Mesodermal cell (in vitro differentiated cells): ENCODE measurements around the gene OR6C6. TPM values are rescaled to one million over a fixed set of nuclear protein-coding genes. Genes with fewer than 3 reads are reported as not detected.
"Not testable (repeated sequence)": the region's sequence is repeated elsewhere in the genome, so short reads cannot be mapped to it uniquely, and the experiment has no call there.

Experiments
- H3K27ac ChIP-seq: 2 replicates; pipeline ENCODE4 v1.7.0; 2013; ENCODE audit warnings: mild to moderate bottlenecking, low read depth, low read length, moderate library complexity; ENCODE audit not compliant: severe bottlenecking
- H3K36me3 ChIP-seq: 2 replicates; pipeline ENCODE4 v1.7.1; 2013; ENCODE audit warnings: mild to moderate bottlenecking, low read length, moderate library complexity; ENCODE audit not compliant: control insufficient read depth, insufficient read depth
- H3K4me1 ChIP-seq: one replicate; pipeline ENCODE4 v1.7.1; 2013; ENCODE audit warnings: mild to moderate bottlenecking, low read length; ENCODE audit not compliant: insufficient read depth, control insufficient read depth, poor library complexity, severe bottlenecking
- H3K4me3 ChIP-seq: 2 replicates; pipeline ENCODE4 v1.7.0; 2013; ENCODE audit warnings: low read length, control low read depth, mild to moderate bottlenecking; ENCODE audit not compliant: insufficient read depth, poor library complexity, severe bottlenecking; ENCODE audit errors: extremely low read depth
- H3K9me3 ChIP-seq: 2 replicates; pipeline ENCODE4 v1.7.1; 2013; ENCODE audit warnings: mild to moderate bottlenecking, low read length, moderate library complexity; ENCODE audit not compliant: control insufficient read depth
- WGBS, 2 experiments: methylation state at CpG; one replicate each; pipeline ENCODE4 v1.1.5; 2013; ENCODE audit warnings: missing lambda C conversion rate in 2 of 2; ENCODE audit not compliant: insufficient coverage in 2 of 2; 5-methylcytosine and 5-hydroxymethylcytosine counted together
- polyA plus RNA-seq, 2 experiments: library from polyadenylated mRNA; stranded (reverse); fragments of 50-300 nt; gene quantifications; one replicate each; pipeline ENCODE4 v1.2.3, GENCODE V29; 2013

OR6C6 gene
- polyA plus RNA-seq (2013, experiment 1 of 2) = not detected
- polyA plus RNA-seq (2013, experiment 2 of 2) = not detected

DNA sequence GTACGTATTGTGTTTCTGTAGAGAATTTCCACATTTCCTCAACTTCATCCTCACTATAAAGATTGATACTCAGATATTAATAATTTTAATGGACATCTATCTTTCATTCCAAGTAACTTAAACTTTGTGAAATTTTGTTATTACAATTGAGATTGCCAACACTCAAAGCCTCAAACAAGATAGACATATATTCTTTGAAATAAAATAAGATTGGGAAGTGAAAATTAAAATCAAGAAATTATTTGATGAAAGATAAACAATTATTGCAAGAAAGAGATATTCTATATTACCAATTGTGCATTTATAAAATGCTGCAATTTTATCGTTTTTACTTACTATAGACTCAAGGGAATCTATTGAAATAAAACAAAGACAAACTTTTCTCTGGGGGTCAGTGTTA, at the start of gene OR6C6:
TSS of gene OR6C6 (minus strand) at position 101 of the 400 bp plus-strand sequence. CDS start 1,337 bp downstream, outside the sequence.
- H3K27ac ChIP-seq = no peak within 1 kb of the TSS
- no peaks in the 10 kb centered on the region for H3K36me3 ChIP-seq
- H3K4me1 ChIP-seq = no peaks in the 10 kb centered on the region
- H3K4me3 ChIP-seq = no peak within 1 kb of the TSS
- no CpG with 5 or more reads among the region's 2 CpGs for WGBS, 2 experiments
- H3K9me3 ChIP-seq = no peaks in the 10 kb centered on the region

DNA sequence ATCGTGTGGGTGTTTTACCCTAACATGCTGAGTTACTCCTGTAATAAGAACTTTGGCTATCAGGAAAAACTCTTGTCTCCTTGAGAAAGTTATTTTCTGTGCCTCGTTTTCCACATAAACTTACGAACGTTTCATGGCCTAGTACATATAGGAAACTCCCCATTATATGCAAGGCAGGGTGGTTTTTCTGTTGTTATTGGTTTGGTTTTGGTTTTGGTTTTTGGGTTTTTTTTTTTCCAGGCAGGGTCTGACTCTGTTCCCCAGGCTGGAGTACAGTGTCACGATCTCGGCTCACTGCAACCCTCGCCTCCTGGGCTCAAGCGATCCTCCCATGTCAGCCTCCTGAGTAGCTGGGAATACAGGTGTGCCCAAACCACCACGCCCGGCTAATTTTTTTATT, 39.6 kb upstream of the OR6C6 start:
- no peak overlapping the region for H3K4me3 ChIP-seq
- H3K27ac ChIP-seq = no peak overlapping the region
- no peaks in the 10 kb centered on the region for H3K9me3 ChIP-seq
- no peaks in the 10 kb centered on the region for H3K36me3 ChIP-seq
- H3K4me1 ChIP-seq = no peaks in the 10 kb centered on the region
- WGBS, 2 experiments = 87 to 88% methylated on average over 7 of the region's 10 CpGs

DNA sequence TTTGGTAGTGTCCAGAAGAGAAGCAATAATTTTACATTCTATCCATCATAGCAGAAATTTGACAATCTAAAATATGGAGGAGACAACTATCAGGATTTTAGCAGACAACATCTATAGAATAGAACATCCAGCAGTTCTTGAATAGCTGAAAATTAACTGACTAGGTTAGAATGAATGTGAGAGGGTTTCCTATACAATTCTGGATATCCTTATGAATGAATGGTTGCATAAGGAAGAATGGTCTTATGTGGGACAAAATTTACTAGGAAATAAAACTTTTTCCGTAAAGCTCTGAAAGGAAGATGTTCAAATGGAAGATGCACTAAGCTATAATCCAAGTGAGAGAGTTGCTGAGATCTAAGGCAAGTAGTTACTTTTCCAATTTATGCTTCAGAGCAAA, 34.1 kb upstream of the OR6C6 start, which contains the start of gene OR6C3:
TSS of gene OR6C3 (plus strand) at position 301 of the 400 bp plus-strand sequence. CDS start 955 bp downstream, outside the sequence.
- no peak within 1 kb of the TSS for H3K4me3 ChIP-seq
- WGBS, 2 experiments = 89% methylated on average over 1 of the region's 1 CpG; no CpG with 5 or more reads in 1 of the 2 experiments
- H3K27ac ChIP-seq = no peak within 1 kb of the TSS
- H3K9me3 ChIP-seq = no peaks in the 10 kb centered on the region
- no peaks in the 10 kb centered on the region for H3K4me1 ChIP-seq
- no peaks in the 10 kb centered on the region for H3K36me3 ChIP-seq

DNA sequence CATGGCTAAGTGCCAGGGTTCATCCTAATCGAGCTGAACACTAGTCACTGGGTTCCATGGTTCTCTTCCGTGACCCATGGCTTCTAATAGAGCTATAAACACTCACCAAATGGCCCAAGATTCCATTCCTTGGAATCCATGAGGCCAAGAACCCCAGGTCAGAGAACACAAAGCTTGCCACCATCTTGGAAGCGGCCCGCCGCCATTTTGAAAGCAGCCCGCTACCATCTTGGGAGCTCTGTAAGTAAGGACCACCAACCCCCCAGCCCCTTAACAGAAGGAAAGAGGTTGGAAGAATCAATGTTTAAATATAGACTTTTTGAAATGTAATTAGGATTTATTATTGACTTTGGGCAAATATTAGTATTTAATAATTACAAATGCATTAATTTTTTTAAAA, 29.4 kb upstream of the OR6C6 start:
- not testable (repeated sequence) for H3K36me3 ChIP-seq, H3K27ac ChIP-seq, H3K4me1 ChIP-seq, H3K4me3 ChIP-seq, H3K9me3 ChIP-seq
- WGBS, 2 experiments = 94 to 100% methylated on average over 1 to 2 of the region's 6 CpGs

DNA sequence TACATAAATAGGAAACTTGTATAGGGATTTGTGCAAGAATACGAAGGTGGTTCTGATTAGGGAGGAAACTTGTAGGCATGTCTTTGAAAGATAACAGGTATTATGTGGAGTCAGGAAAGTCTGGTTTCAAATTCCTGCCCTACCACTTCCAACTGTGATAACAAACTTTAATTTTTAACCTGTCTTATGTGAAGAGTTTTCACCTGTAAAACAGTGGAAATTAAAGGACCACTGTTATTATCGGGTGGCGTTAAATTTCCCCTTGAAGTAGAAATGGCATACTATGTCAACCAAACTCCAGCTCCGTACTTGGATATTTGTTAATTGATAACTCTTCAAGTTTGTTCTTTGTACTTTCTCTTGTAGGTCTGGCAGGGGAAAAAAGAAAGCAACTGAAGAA, 23.8 kb upstream of the OR6C6 start:
- no peaks in the 10 kb centered on the region for H3K9me3 ChIP-seq

DNA sequence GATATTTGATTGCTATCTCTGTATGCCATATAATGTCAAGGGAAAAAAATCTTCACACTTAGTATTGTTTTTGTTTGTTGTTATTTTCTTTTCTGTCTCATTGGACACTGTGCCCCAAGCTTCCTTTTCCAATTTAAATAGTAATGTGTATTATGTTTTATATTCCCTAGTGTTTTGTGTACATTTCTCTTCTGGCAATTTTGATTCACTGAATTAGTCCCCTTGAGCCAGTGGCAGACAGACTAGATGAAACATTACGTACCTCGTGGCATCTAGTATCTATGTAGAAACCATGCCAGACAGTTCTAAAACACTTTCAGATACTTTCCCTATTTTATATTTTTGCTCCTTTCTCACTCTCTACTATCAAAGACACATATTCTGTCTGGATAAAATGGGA, 17.7 kb upstream of the OR6C6 start, which contains the start of gene OR6C1:
TSS of gene OR6C1 (plus strand) at position 301 of the 400 bp plus-strand sequence. CDS start 6,257 bp downstream, outside the sequence.
- no peaks in the 10 kb centered on the region for H3K36me3 ChIP-seq
- WGBS, 2 experiments = 80 to 100% methylated on average over 1 to 2 of the region's 2 CpGs
- no peak within 1 kb of the TSS for H3K27ac ChIP-seq

More for the DNA sequence above, 23.8 kb upstream of the OR6C6 start:
- no CpG with 5 or more reads among the region's 4 CpGs for WGBS, 2 experiments
- Histone ChIP-seq H3K4me1 (no peaks in the 10 kb centered on the region), H3K27ac (no peak overlapping the region), H3K36me3 (no peaks in the 10 kb centered on the region), H3K4me3 (no peak overlapping the region)

DNA sequence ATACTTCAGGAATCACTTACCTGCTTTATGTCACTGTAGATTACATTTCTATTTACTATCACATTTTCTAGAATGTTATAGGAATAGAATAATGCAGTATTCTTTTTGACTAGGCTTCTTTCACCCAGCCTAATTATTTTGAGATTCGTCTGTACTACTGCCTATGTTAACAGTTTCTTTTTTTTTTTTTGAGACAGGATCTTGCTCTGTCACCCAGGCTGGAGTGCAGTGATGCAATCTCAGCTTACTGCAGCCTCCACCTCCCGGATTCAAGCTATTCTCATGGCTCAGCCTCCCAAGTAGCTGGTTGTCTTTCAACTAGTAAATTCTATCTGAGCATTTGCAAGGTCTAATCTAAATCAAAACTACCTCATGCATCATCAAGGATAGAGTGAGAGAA, 6.4 kb downstream of the OR6C6 start:
- no peak overlapping the region for H3K4me3 ChIP-seq
- H3K4me1 ChIP-seq = no peaks in the 10 kb centered on the region
- no peaks in the 10 kb centered on the region for H3K36me3 ChIP-seq
- no peak overlapping the region for H3K27ac ChIP-seq
- H3K9me3 ChIP-seq = no peaks in the 10 kb centered on the region
- 67 to 71% methylated on average over 1 of the region's 2 CpGs for WGBS, 2 experiments

More for the DNA sequence above, 17.7 kb upstream of the OR6C6 start, which contains the start of gene OR6C1:
- Histone ChIP-seq H3K4me3 (no peak within 1 kb of the TSS), H3K4me1 (peaks cover 2% of the 10 kb centered on the region), H3K9me3 (no peaks in the 10 kb centered on the region)

DNA sequence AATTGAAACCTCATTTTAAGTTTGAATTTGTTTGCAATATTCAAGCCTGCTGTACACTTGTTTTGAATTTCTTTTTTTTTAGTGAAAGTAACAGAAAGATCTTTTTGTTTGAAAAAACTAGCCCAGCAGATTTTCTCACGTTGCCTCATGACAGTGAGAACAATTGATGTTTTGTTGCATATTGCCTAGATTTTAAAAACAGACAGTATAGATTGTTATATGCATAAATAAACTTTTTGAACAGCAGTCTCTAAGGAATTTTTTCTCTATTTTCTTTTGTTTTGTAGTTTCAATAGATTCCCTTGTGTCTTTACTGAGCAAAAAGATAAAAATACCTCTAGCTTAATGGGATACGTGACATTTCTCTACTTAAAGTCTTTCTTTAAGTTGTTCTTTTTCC, 15.4 kb downstream of the OR6C6 start:
- WGBS, 2 experiments = no CpG with 5 or more reads among the region's 2 CpGs

DNA sequence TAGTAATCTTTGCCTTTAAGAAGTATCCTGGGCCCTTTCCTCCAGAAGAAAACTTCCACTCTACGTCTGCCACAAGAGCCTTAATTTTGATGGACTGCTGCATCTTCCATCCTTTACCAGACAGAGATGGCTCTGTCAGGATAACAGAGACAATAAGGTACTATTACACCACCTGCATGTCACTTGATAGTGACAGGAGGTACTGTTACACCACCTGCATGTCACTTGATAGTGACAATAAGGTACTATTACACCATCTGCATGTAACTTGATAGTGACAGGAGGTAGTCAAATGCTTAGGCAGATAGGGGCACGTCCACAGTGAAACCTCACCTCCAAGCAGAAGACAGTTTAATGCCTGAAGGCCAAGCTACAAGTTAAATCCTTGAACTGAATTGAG, 38.1 kb downstream of the OR6C6 start:
- H3K4me3 ChIP-seq = no peak overlapping the region
- no peak overlapping the region for H3K27ac ChIP-seq
- no peaks in the 10 kb centered on the region for H3K4me1 ChIP-seq
- 83 to 91% methylated on average over 1 to 2 of the region's 2 CpGs for WGBS, 2 experiments
- H3K9me3 ChIP-seq = no peaks in the 10 kb centered on the region
- H3K36me3 ChIP-seq = no peaks in the 10 kb centered on the region

More for the DNA sequence above, 15.4 kb downstream of the OR6C6 start:
- Histone ChIP-seq H3K9me3 (peaks cover 3% of the 10 kb centered on the region), H3K4me1 (no peaks in the 10 kb centered on the region), H3K4me3 (no peak overlapping the region), H3K36me3 (no peaks in the 10 kb centered on the region), H3K27ac (no peak overlapping the region)

DNA sequence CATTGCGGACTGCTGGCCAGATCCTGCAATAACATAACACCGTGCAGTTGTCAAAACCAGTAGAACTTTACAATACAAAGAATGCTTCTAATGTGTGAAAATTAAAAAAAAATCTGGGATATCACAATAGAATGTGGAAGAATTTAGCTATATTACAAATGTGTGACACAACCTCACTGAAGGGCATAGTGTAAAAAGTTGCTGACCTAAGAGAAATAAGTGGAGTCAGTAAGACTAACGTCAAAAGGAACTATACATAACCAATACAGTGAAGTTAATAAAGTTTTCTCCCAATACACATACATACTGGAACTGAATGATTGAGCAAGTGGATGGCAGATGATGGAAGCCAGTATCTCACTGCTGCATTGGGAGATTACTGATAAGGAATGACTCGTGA, 39.5 kb downstream of the OR6C6 start:
- H3K4me3 ChIP-seq = no peak overlapping the region

DNA sequence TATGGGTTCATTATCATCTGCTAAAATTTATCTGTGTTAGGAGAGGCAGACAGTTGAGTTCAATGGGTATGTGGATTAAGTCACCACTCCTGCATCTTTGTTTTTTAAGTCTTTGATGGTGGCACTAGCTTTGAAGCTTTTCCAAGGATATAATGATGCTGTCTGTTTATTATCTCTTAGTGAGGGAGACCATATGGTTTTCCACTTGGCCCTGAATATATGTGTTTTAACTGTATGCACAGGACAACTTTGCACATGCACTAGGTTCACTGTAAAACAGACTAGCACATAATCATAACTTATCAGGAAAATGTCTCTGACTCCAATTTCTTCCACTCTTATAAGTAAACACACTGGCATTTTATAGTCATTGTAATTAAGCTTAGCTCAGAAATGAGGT, 43.1 kb downstream of the OR6C6 start:
- Histone ChIP-seq H3K27ac (no peak overlapping the region), H3K36me3 (no peaks in the 10 kb centered on the region)

More for the DNA sequence above, 39.5 kb downstream of the OR6C6 start:
- H3K4me1 ChIP-seq = no peaks in the 10 kb centered on the region
- no peak overlapping the region for H3K27ac ChIP-seq
- H3K36me3 ChIP-seq = no peaks in the 10 kb centered on the region
- H3K9me3 ChIP-seq = no peaks in the 10 kb centered on the region
- no CpG with 5 or more reads among the region's 4 CpGs for WGBS, 2 experiments

More for the DNA sequence above, 43.1 kb downstream of the OR6C6 start:
- no peaks in the 10 kb centered on the region for H3K9me3 ChIP-seq
- H3K4me1 ChIP-seq = no peaks in the 10 kb centered on the region
- no peak overlapping the region for H3K4me3 ChIP-seq
